ENCODE results near the gene RAP1A.
A peak's percentile ranks its signal among the peaks of the same experiment; 100 is the strongest.
"Not testable (repeated sequence)": the region's sequence is repeated elsewhere in the genome, so short reads cannot be mapped to it uniquely, and the experiment has no call there.

Gene RAP1A

DNA sequence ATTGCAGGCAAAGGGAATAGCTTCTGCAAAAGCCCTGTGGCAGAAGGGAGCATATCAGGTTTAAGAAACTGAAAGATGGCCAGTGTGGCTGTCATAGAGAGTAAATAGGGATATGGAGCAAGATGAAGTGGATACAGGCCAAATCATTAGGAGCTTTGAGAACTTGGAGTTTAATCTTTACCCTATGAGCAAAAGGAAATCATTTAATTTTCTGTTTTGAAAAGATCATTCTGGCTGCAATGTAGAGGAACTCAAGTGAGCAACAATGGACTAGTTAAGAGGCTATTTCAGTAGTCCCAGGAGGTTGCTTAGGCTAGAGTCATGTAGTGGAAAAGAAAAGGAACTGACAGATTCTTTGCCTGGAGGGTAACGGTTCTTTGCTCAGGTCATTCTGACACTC is 47.2 kb downstream of the RAP1A start:
- H3K9me3 Mint-ChIP-seq, result no peaks in the 10 kb centered on the region
- TF ChIP-seq CTCF (IDR thresholded peaks at IDR 0.05; ENCODE audit: unreplicated experiment in 3 of 3), result no peak
- H3K36me3 Mint-ChIP-seq (ENCODE audit: low read depth), result peaks cover 4% of the 10 kb centered on the region
- H3K4me3 Mint-ChIP-seq, result no peak overlapping the region
- peaks cover 17% of the 10 kb centered on the region for H3K4me1 Mint-ChIP-seq
- no peaks in the 10 kb centered on the region for H3K27me3 Mint-ChIP-seq (ENCODE audit: low read depth)
- no peak overlapping the region for H3K27ac Mint-ChIP-seq

GRCh38 chr1:111669268-111669667 is 49.7 kb downstream of the RAP1A start:
- H3K9me3 Mint-ChIP-seq, result peaks cover under 1% of the 10 kb centered on the region
- H3K27me3 Mint-ChIP-seq (ENCODE audit: low read depth), result no peaks in the 10 kb centered on the region
- H3K4me3 Mint-ChIP-seq, result no peak overlapping the region
- TF ChIP-seq CTCF (IDR thresholded peaks at IDR 0.05; ENCODE audit: unreplicated experiment in 3 of 3), result no peak
- H3K36me3 Mint-ChIP-seq (ENCODE audit: low read depth), result peaks cover 7% of the 10 kb centered on the region
- H3K27ac Mint-ChIP-seq, result peak overlapping the region in 1 of 3 experiments; percentile 1
- H3K4me1 Mint-ChIP-seq, result peaks cover 29% of the 10 kb centered on the region

DNA sequence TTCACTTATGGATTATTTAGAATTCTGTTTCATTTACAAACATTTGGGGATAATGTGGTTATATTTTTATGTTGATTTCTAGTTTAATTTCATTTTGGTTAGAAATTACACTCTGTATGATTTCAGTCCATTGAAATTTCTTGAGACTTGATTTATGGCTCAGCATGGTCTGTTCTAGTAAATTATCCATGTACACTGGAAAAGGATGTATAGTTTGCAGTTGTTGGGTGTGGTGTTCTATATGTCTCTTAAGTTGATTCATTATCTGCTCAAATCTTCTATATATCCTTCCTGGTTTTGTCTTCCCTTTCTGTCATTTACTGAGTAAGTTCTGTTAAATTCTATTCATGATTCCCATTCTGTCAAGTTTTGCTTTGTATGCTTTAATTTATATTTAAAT is 52.3 kb downstream of the RAP1A start:
- peaks cover 29% of the 10 kb centered on the region for H3K36me3 Mint-ChIP-seq (ENCODE audit: low read depth)
- H3K27me3 Mint-ChIP-seq (ENCODE audit: low read depth), result no peaks in the 10 kb centered on the region
- H3K27ac Mint-ChIP-seq, result peak overlapping the region in 1 of 3 experiments; percentile 19
- H3K4me1 Mint-ChIP-seq, result peaks cover 29% of the 10 kb centered on the region
- TF ChIP-seq CTCF (IDR thresholded peaks at IDR 0.05; ENCODE audit: unreplicated experiment in 3 of 3), result no peak
- H3K9me3 Mint-ChIP-seq, result peaks cover 14% of the 10 kb centered on the region
- H3K4me3 Mint-ChIP-seq, result no peak overlapping the region

GRCh38 chr1:111672331-111672730 is 52.7 kb downstream of the RAP1A start:
- peaks cover 29% of the 10 kb centered on the region for H3K4me1 Mint-ChIP-seq
- H3K36me3 Mint-ChIP-seq (ENCODE audit: low read depth), result peaks cover 34% of the 10 kb centered on the region
- H3K9me3 Mint-ChIP-seq, result peaks cover 18% of the 10 kb centered on the region
- no peak for TF ChIP-seq CTCF (IDR thresholded peaks at IDR 0.05; ENCODE audit: unreplicated experiment in 3 of 3)
- peak overlapping the region in 1 of 3 experiments; percentile 19 for H3K27ac Mint-ChIP-seq
- H3K27me3 Mint-ChIP-seq (ENCODE audit: low read depth), result no peaks in the 10 kb centered on the region
- H3K4me3 Mint-ChIP-seq, result no peak overlapping the region

DNA sequence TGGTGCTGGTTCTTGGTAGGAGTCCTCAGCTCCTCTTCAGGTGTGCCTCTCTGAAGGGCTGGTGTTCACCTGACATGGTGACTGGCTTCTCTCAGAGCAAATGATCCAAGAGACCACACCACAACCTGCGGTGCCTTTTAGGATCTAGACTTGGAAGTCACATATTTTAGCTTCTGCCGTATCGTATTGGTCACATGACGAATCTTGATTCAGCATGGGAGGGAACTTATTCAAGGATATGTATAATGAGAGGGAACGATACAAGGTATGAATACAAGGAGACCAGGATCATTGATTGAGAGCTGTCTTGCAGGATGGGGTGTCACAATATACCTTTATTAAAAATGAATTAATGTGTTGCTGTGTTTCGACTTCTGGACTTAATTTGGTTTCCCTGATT is 58.0 kb downstream of the RAP1A start:
- Mint-ChIP-seq H3K36me3 (ENCODE audit: low read depth) (peaks cover 87% of the 10 kb centered on the region), H3K4me1 (peaks cover 5% of the 10 kb centered on the region), H3K27ac (no peak overlapping the region), H3K27me3 (ENCODE audit: low read depth) (no peaks in the 10 kb centered on the region), H3K4me3 (no peak overlapping the region), H3K9me3 (peaks cover 64% of the 10 kb centered on the region)
- no peak for TF ChIP-seq CTCF (IDR thresholded peaks at IDR 0.05; ENCODE audit: unreplicated experiment in 3 of 3)

DNA sequence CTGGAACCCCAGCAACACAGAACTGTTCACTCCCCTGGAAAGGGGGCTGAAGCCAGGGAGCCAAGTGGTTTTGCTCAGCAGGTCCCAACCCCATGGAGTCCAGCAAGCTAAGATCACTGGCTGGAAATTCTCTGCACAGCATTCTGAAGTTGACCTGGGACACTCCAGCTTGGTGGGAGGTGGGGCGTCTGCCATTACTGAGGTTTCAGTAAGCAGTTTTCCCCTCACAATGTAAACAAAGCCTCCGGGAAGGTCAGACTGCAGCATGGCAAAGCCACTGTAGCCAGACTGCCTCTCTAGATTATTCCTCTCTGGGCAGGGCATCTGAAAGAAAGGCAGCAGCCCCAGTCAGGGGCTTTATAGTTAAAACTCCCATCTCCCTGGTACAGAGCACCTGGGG is 60.0 kb downstream of the RAP1A start:
- no peaks in the 10 kb centered on the region for H3K4me1 Mint-ChIP-seq
- no peak overlapping the region for H3K27ac Mint-ChIP-seq
- TF ChIP-seq CTCF (IDR thresholded peaks at IDR 0.05; ENCODE audit: unreplicated experiment in 3 of 3), result no peak

GRCh38 chr1:111680212-111680800 is 60.7 kb downstream of the RAP1A start:
- H3K27me3 Mint-ChIP-seq (ENCODE audit: low read depth); H3K27ac Mint-ChIP-seq; H3K4me3 Mint-ChIP-seq; H3K4me1 Mint-ChIP-seq: not testable (repeated sequence)
- peaks cover 79% of the 10 kb centered on the region for H3K9me3 Mint-ChIP-seq
- H3K36me3 Mint-ChIP-seq (ENCODE audit: low read depth), result peaks cover 94% of the 10 kb centered on the region

More for the DNA sequence above, 60.0 kb downstream of the RAP1A start:
- Mint-ChIP-seq H3K4me3 (no peak overlapping the region), H3K27me3 (ENCODE audit: low read depth) (no peaks in the 10 kb centered on the region), H3K36me3 (ENCODE audit: low read depth) (peaks cover 96% of the 10 kb centered on the region), H3K9me3 (peaks cover 79% of the 10 kb centered on the region)

DNA sequence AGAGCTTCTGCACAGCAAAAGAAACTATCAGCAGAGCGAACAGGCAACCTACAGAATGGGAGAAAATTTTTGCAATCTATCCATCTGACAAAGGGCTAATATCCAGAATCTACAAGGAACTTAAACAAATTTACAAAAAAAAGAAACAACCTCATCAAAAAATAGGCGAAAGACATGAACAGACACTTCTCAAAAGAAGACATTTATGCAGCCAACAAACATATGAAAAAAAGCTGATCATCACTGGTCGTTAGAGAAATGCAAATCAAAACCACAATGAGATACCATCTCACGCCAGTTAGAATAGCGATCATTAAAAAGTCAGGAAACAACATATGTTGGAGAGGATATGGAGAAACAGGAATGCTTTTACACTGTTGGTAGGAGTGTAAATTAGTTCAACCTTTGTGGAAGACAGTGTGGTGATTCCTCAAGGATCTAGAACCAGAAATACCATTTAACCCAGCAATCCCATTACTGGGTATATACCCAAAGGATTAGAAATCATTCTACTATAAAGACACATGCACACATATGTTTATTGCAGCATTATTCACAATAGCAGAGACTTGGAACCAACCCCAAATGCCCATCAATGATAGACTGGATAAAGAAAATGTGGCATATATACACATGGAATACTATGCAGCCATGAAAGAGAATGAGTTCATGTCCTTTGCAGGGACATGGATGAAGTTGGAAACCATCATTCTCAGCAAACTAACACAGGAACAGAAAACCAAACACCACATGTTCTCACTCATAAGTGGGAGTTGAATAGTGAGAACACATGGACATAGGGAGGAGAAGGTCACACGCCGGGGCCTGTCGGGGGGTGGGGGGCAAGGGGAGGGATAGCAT is 65.9 kb downstream of the RAP1A start:
- Mint-ChIP-seq H3K36me3 (ENCODE audit: low read depth) (peaks cover 68% of the 10 kb centered on the region), H3K9me3 (peaks cover 65% of the 10 kb centered on the region)
- H3K27ac Mint-ChIP-seq; H3K4me1 Mint-ChIP-seq; H3K27me3 Mint-ChIP-seq (ENCODE audit: low read depth); H3K4me3 Mint-ChIP-seq: not testable (repeated sequence)
